ENCODE measurements around the gene FTO. TPM values are rescaled to one million over a fixed set of nuclear protein-coding genes. Genes with fewer than 3 reads are reported as not detected.

FTO gene
- total and polyA plus RNA-seq, 4 experiments from 2014 or later, result 61.5 to 126 (median 69.7) TPM

- Mint-ChIP-seq H3K27me3 (no peaks in the 10 kb centered on the region), H3K36me3 (no peaks in the 10 kb centered on the region), H3K27ac (peak overlapping the region in 1 of 7 donors; percentile 33), H3K4me1 (peaks cover 33 to 39% (median 36%) of the 10 kb centered on the region in 4 donors), H3K4me3 (no peak overlapping the region), H3K9me3 (no peaks in the 10 kb centered on the region)
- ChIA-PET POLR2A (ENCODE audit: partially characterized antibody) (no interaction called here), CTCF (ENCODE audit: partially characterized antibody) (interaction anchor here (1.5 kb wide), 1 partner anchor 36 kb away, joined by 3 read pairs; the partner anchor contains the start of gene FTO)
- intact Hi-C loops (cut with micrococcal nuclease), result no loop called here
- Histone ChIP-seq H3K27me3 (ENCODE audit: insufficient read depth, low read length) (no peaks in the 10 kb centered on the region), H3K36me3 (ENCODE audit: insufficient read depth, low read length) (no peaks in the 10 kb centered on the region), H3K4me3 (ENCODE audit: low read length in 2 of 2) (no peak overlapping the region), H3K9me3 (ENCODE audit: control insufficient read depth in 1 of 2, low read length in 2 of 2) (no peaks in the 10 kb centered on the region), H3K4me1 (ENCODE audit: insufficient read depth, low read length) (peaks cover 24% of the 10 kb centered on the region), H3K27ac (ENCODE audit: low read depth, low read length) (no peak overlapping the region)
- no peak for DNase-seq
Observed at GRCh38 chr16:53740476-53740875, 36.5 kb downstream of the FTO start.

- H3K4me3 ChIP-seq (ENCODE audit: low read length in 2 of 2), result no peak overlapping the region
- peaks cover 28% of the 10 kb centered on the region for H3K4me1 ChIP-seq (ENCODE audit: insufficient read depth, low read length)
- no peaks in the 10 kb centered on the region for H3K36me3 ChIP-seq (ENCODE audit: insufficient read depth, low read length)
- H3K36me3 Mint-ChIP-seq, result no peaks in the 10 kb centered on the region
- intact Hi-C loops (cut with micrococcal nuclease), result no loop called here
- no peak overlapping the region for H3K27ac ChIP-seq (ENCODE audit: low read depth, low read length)
- no peaks in the 10 kb centered on the region for H3K27me3 Mint-ChIP-seq
- CTCF ChIA-PET (ENCODE audit: partially characterized antibody), result interaction anchor here (1.5 kb wide), 1 partner anchor 37 kb away, joined by 3 read pairs; the partner anchor contains the start of gene FTO
- no peaks in the 10 kb centered on the region for H3K9me3 Mint-ChIP-seq
- DNase-seq, result no peak
- peak overlapping the region in 1 of 7 donors; percentile 29 for H3K27ac Mint-ChIP-seq
- H3K4me1 Mint-ChIP-seq, result peaks cover 37 to 40% (median 38%) of the 10 kb centered on the region in 4 donors
- no peaks in the 10 kb centered on the region for H3K27me3 ChIP-seq (ENCODE audit: insufficient read depth, low read length)
- H3K4me3 Mint-ChIP-seq, result no peak overlapping the region
- POLR2A ChIA-PET (ENCODE audit: partially characterized antibody), result no interaction called here
- no peaks in the 10 kb centered on the region for H3K9me3 ChIP-seq (ENCODE audit: control insufficient read depth in 1 of 2, low read length in 2 of 2)
Observed at GRCh38 chr16:53740933-53741531, 37.1 kb downstream of the FTO start.

DNA sequence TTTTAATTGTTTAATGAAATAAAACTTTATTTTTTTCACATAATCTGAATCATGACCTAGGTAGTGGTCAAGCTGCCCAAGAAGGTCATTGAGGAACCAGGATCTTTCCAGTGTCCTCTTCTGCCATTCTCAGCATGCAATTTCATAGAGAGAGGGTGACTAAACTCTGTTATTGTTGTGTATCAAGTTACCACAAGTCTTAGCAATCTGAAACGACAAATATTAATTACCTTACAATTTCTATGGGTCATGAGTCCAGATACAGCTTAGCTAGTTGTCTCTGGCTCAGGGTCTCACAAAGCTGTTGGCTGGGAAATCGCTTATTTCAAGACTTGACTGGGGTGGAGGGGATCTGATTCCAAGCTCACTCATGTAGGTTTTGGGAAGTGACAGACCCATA lies 37.6 kb downstream of the FTO start:
- Histone ChIP-seq H3K4me3 (ENCODE audit: low read length in 2 of 2) (no peak overlapping the region), H3K27me3 (ENCODE audit: insufficient read depth, low read length) (no peaks in the 10 kb centered on the region), H3K9me3 (ENCODE audit: control insufficient read depth in 1 of 2, low read length in 2 of 2) (no peaks in the 10 kb centered on the region), H3K27ac (ENCODE audit: low read depth, low read length) (no peak overlapping the region), H3K4me1 (ENCODE audit: insufficient read depth, low read length) (peaks cover 28% of the 10 kb centered on the region), H3K36me3 (ENCODE audit: insufficient read depth, low read length) (no peaks in the 10 kb centered on the region)
- ChIA-PET CTCF (ENCODE audit: partially characterized antibody) (interaction anchor here (0.5 to 1.5 kb wide), 2 partner anchors 37 to 190 kb away, joined by 3 read pairs; partner anchors contain the start of gene FTO), POLR2A (ENCODE audit: partially characterized antibody) (no interaction called here)
- H3K9me3 Mint-ChIP-seq, result no peaks in the 10 kb centered on the region
- H3K36me3 Mint-ChIP-seq, result no peaks in the 10 kb centered on the region
- H3K4me1 Mint-ChIP-seq, result peaks cover 35 to 42% (median 36%) of the 10 kb centered on the region in 4 donors
- H3K4me3 Mint-ChIP-seq, result no peak overlapping the region
- intact Hi-C loops (cut with micrococcal nuclease), result no loop called here
- DNase-seq, result no peak
- H3K27me3 Mint-ChIP-seq, result no peaks in the 10 kb centered on the region
- peak overlapping the region in 3 of 7 donors; percentile 5 to 48 (median 20) for H3K27ac Mint-ChIP-seq

GRCh38 chr16:53743149-53743566 lies 39.2 kb downstream of the FTO start:
- peaks cover 2 to 9% of the 10 kb centered on the region in 2 donors for H3K36me3 Mint-ChIP-seq
- no peaks in the 10 kb centered on the region for H3K9me3 ChIP-seq (ENCODE audit: control insufficient read depth in 1 of 2, low read length in 2 of 2)
- peak in 4 of 5 donors; percentile 6 to 19 (median 10) for DNase-seq
- intact Hi-C loops (cut with micrococcal nuclease), result no loop called here
- H3K4me1 Mint-ChIP-seq, result peaks cover 33 to 35% (median 34%) of the 10 kb centered on the region in 4 donors
- H3K4me3 Mint-ChIP-seq, result peak overlapping the region in 1 of 8 donors; percentile 17
- CTCF ChIA-PET (ENCODE audit: partially characterized antibody), result interaction anchor here (0.9 to 3.2 kb wide), 22 partner anchors 8 to 1514 kb away, joined by 3 to 24 read pairs (median 4); partner anchors contain the start of gene RPGRIP1L
- H3K4me1 ChIP-seq (ENCODE audit: insufficient read depth, low read length), result peaks cover 28% of the 10 kb centered on the region
- H3K27me3 ChIP-seq (ENCODE audit: insufficient read depth, low read length), result no peaks in the 10 kb centered on the region
- no peaks in the 10 kb centered on the region for H3K27me3 Mint-ChIP-seq
- POLR2A ChIA-PET (ENCODE audit: partially characterized antibody), result interaction anchor here (1.5 kb wide), 1 partner anchor 39 kb away, joined by 6 read pairs; the partner anchor contains the start of genes FTO and RPGRIP1L
- no peak overlapping the region for H3K27ac Mint-ChIP-seq
- no peak overlapping the region for H3K4me3 ChIP-seq (ENCODE audit: low read length in 2 of 2)
- H3K27ac ChIP-seq (ENCODE audit: low read depth, low read length), result no peak overlapping the region
- H3K9me3 Mint-ChIP-seq, result peaks cover 0 to 8% (median under 1%) of the 10 kb centered on the region in 8 donors
- no peaks in the 10 kb centered on the region for H3K36me3 ChIP-seq (ENCODE audit: insufficient read depth, low read length)

- H3K4me1 Mint-ChIP-seq, result peaks cover 32 to 35% (median 34%) of the 10 kb centered on the region in 4 donors
- peak overlapping the region in 6 of 7 donors; percentile 15 to 89 (median 74) for H3K27ac Mint-ChIP-seq
- H3K9me3 Mint-ChIP-seq, result peaks cover 0 to 8% (median under 1%) of the 10 kb centered on the region in 8 donors
- no peaks in the 10 kb centered on the region for H3K27me3 Mint-ChIP-seq
- Histone ChIP-seq H3K9me3 (ENCODE audit: control insufficient read depth in 1 of 2, low read length in 2 of 2) (no peaks in the 10 kb centered on the region), H3K27me3 (ENCODE audit: insufficient read depth, low read length) (no peaks in the 10 kb centered on the region), H3K4me3 (ENCODE audit: low read length in 2 of 2) (no peak overlapping the region), H3K4me1 (ENCODE audit: insufficient read depth, low read length) (peaks cover 28% of the 10 kb centered on the region), H3K27ac (ENCODE audit: low read depth, low read length) (no peak overlapping the region), H3K36me3 (ENCODE audit: insufficient read depth, low read length) (no peaks in the 10 kb centered on the region)
- POLR2A ChIA-PET (ENCODE audit: partially characterized antibody), result no interaction called here
- intact Hi-C loops (cut with micrococcal nuclease), result loop anchor here (1.0 kb wide), 1 partner anchor 79 kb away; no protein-coding TSS in a partner anchor
- DNase-seq, result peak; percentile 30 to 59 (median 39)
- H3K36me3 Mint-ChIP-seq, result peaks cover 2 to 9% of the 10 kb centered on the region in 2 donors
- CTCF ChIA-PET (ENCODE audit: partially characterized antibody), result interaction anchor here (1.5 to 3.2 kb wide), 6 partner anchors 7 to 33 kb away, joined by 5 to 24 read pairs (median 6); no protein-coding TSS in a partner anchor
- peak overlapping the region; percentile 5 to 93 (median 65) for H3K4me3 Mint-ChIP-seq
Observed at GRCh38 chr16:53744449-53744848, 40.5 kb downstream of the FTO start.

DNA sequence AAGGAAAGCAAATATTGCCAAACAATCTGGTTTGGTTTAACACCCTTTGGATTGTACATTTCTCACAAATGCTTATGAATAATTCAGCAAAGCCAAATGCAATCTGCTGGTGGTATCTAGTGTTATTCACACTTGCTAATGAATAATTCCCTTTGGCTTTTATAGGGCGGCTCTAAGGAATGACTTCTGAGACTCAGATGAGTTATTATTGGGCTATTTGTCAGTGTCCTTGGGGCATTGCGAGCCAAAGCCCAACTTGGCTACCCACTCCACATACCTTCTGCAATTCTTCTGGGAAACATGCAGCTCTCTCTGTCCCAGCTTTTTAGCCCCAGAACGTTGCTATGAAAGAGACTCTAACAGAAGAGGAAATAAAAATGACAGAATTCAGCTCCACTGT lies 41.1 kb downstream of the FTO start:
- ChIA-PET CTCF (ENCODE audit: partially characterized antibody) (interaction anchor here (2.0 to 3.2 kb wide), 3 partner anchors 9 to 15 kb away, joined by 5 to 24 read pairs (median 12); no protein-coding TSS in a partner anchor), POLR2A (ENCODE audit: partially characterized antibody) (no interaction called here)
- H3K36me3 ChIP-seq (ENCODE audit: insufficient read depth, low read length), result no peaks in the 10 kb centered on the region
- no peaks in the 10 kb centered on the region for H3K27me3 ChIP-seq (ENCODE audit: insufficient read depth, low read length)
- H3K36me3 Mint-ChIP-seq, result peaks cover 2 to 9% of the 10 kb centered on the region in 2 donors
- DNase-seq, result no peak
- no peak overlapping the region for H3K4me3 ChIP-seq (ENCODE audit: low read length in 2 of 2)
- H3K4me1 ChIP-seq (ENCODE audit: insufficient read depth, low read length), result peaks cover 28% of the 10 kb centered on the region
- no peaks in the 10 kb centered on the region for H3K9me3 ChIP-seq (ENCODE audit: control insufficient read depth in 1 of 2, low read length in 2 of 2)
- H3K4me3 Mint-ChIP-seq, result peak overlapping the region in 1 of 8 donors; percentile 18
- peak overlapping the region in 5 of 7 donors; percentile 14 to 82 (median 34) for H3K27ac Mint-ChIP-seq
- no peaks in the 10 kb centered on the region for H3K27me3 Mint-ChIP-seq
- H3K4me1 Mint-ChIP-seq, result peaks cover 31 to 33% (median 32%) of the 10 kb centered on the region in 4 donors
- no peak overlapping the region for H3K27ac ChIP-seq (ENCODE audit: low read depth, low read length)
- intact Hi-C loops (cut with micrococcal nuclease), result no loop called here
- peaks cover 0 to 8% (median under 1%) of the 10 kb centered on the region in 8 donors for H3K9me3 Mint-ChIP-seq

- intact Hi-C loops (cut with micrococcal nuclease), result no loop called here
- ChIA-PET POLR2A (ENCODE audit: partially characterized antibody) (no interaction called here), CTCF (ENCODE audit: partially characterized antibody) (no interaction called here)
Observed at GRCh38 chr16:53745753-53746266, 41.9 kb downstream of the FTO start.

More at GRCh38 chr16:53745753-53746266, 41.9 kb downstream of the FTO start:
- Mint-ChIP-seq H3K4me3 (peak overlapping the region in 2 of 8 donors; percentile 15 to 18), H3K27me3 (no peaks in the 10 kb centered on the region), H3K27ac (peak overlapping the region in 2 of 7 donors; percentile 43 to 53), H3K9me3 (peaks cover 0 to 8% (median under 1%) of the 10 kb centered on the region in 8 donors), H3K4me1 (peaks cover 30 to 33% (median 31%) of the 10 kb centered on the region in 4 donors), H3K36me3 (peaks cover 2 to 9% of the 10 kb centered on the region in 2 donors)
- Histone ChIP-seq H3K4me1 (ENCODE audit: insufficient read depth, low read length) (peaks cover 28% of the 10 kb centered on the region), H3K4me3 (ENCODE audit: low read length in 2 of 2) (no peak overlapping the region), H3K27me3 (ENCODE audit: insufficient read depth, low read length) (no peaks in the 10 kb centered on the region), H3K9me3 (ENCODE audit: control insufficient read depth in 1 of 2, low read length in 2 of 2) (no peaks in the 10 kb centered on the region), H3K27ac (ENCODE audit: low read depth, low read length) (no peak overlapping the region), H3K36me3 (ENCODE audit: insufficient read depth, low read length) (no peaks in the 10 kb centered on the region)
- DNase-seq, result no peak

All from CD4-positive, alpha-beta memory T cell (primary cell).